Measurements from ENCODE around the gene ZNF516. TPM values are rescaled to one million over a fixed set of nuclear protein-coding genes. Genes with fewer than 3 reads are reported as not detected.

The ZNF516 gene
- total RNA-seq, 1 experiment from 2014 or later = 28.3 TPM

GRCh38 chr18:76456018-76456750 lies 38.9 kb downstream of the ZNF516 start:
- peaks cover 36% of the 10 kb centered on the region for H3K4me1 Mint-ChIP-seq (ENCODE audit: insufficient read depth, unreplicated experiment)
- peaks cover 16% of the 10 kb centered on the region for H3K36me3 Mint-ChIP-seq (ENCODE audit: insufficient read depth, unreplicated experiment)
- no peak overlapping the region for H3K27ac Mint-ChIP-seq (ENCODE audit: low read depth, unreplicated experiment)
- no peak for DNase-seq (ENCODE audit: unreplicated experiment)
- TF ChIP-seq CTCF (IDR thresholded peaks at IDR 0.05; ENCODE audit: unreplicated experiment) = no peak
- intact Hi-C loops (cut with micrococcal nuclease) = no loop called here
- H3K27me3 Mint-ChIP-seq (ENCODE audit: insufficient read depth, unreplicated experiment) = no peaks in the 10 kb centered on the region
- POLR2A ChIA-PET = interaction anchor here (1.8 kb wide), 1 partner anchor 37 kb away, joined by 4 read pairs; no protein-coding TSS in a partner anchor
- CTCF ChIA-PET = interaction anchor here (0.6 to 0.7 kb wide), 2 partner anchors 25 to 231 kb away, joined by 3 read pairs; no protein-coding TSS in a partner anchor
- no TSS peak for BruUV-seq (replicated peaks)
- H3K9me3 Mint-ChIP-seq (ENCODE audit: unreplicated experiment) = no peaks in the 10 kb centered on the region
- no peak overlapping the region for H3K4me3 Mint-ChIP-seq (ENCODE audit: unreplicated experiment)

GRCh38 chr18:76455003-76455676 lies 39.9 kb downstream of the ZNF516 start:
- BruUV-seq (replicated peaks) = no TSS peak
- Mint-ChIP-seq H3K27me3 (ENCODE audit: insufficient read depth, unreplicated experiment) (no peaks in the 10 kb centered on the region), H3K9me3 (ENCODE audit: unreplicated experiment) (no peaks in the 10 kb centered on the region), H3K4me1 (ENCODE audit: insufficient read depth, unreplicated experiment) (peaks cover 38% of the 10 kb centered on the region), H3K27ac (ENCODE audit: low read depth, unreplicated experiment) (no peak overlapping the region), H3K36me3 (ENCODE audit: insufficient read depth, unreplicated experiment) (peaks cover 9% of the 10 kb centered on the region), H3K4me3 (ENCODE audit: unreplicated experiment) (no peak overlapping the region)
- TF ChIP-seq CTCF (IDR thresholded peaks at IDR 0.05; ENCODE audit: unreplicated experiment) = no peak
- no peak for DNase-seq (ENCODE audit: unreplicated experiment)
- POLR2A ChIA-PET = interaction anchor here (1.3 kb wide), 1 partner anchor 38 kb away, joined by 3 read pairs; no protein-coding TSS in a partner anchor
- CTCF ChIA-PET = interaction anchor here (0.7 to 2.3 kb wide), 3 partner anchors 9 to 57 kb away, joined by 3 to 6 read pairs (median 3); no protein-coding TSS in a partner anchor
- intact Hi-C loops (cut with micrococcal nuclease) = no loop called here

- Mint-ChIP-seq H3K27me3 (ENCODE audit: insufficient read depth, unreplicated experiment) (no peaks in the 10 kb centered on the region), H3K4me3 (ENCODE audit: unreplicated experiment) (no peak overlapping the region), H3K36me3 (ENCODE audit: insufficient read depth, unreplicated experiment) (peaks cover 9% of the 10 kb centered on the region), H3K27ac (ENCODE audit: low read depth, unreplicated experiment) (no peak overlapping the region), H3K9me3 (ENCODE audit: unreplicated experiment) (no peaks in the 10 kb centered on the region), H3K4me1 (ENCODE audit: insufficient read depth, unreplicated experiment) (peaks cover 38% of the 10 kb centered on the region)
- intact Hi-C loops (cut with micrococcal nuclease) = loop anchor here (5.0 kb wide), 1 partner anchor 38 kb away; no protein-coding TSS in a partner anchor
- DNase-seq (ENCODE audit: unreplicated experiment) = no peak
- POLR2A ChIA-PET = interaction anchor here (0.8 to 1.3 kb wide), 2 partner anchors 39 to 166 kb away, joined by 3 read pairs; no protein-coding TSS in a partner anchor
- no peak for TF ChIP-seq CTCF (IDR thresholded peaks at IDR 0.05; ENCODE audit: unreplicated experiment)
- CTCF ChIA-PET = interaction anchor here (0.9 to 2.3 kb wide), 3 partner anchors 8 to 56 kb away, joined by 3 to 6 read pairs (median 3); no protein-coding TSS in a partner anchor
- no TSS peak for BruUV-seq (replicated peaks)
Measured at GRCh38 chr18:76454418-76454817, 40.6 kb downstream of the ZNF516 start.

GRCh38 chr18:76453932-76454331 lies 41.1 kb downstream of the ZNF516 start:
- H3K27me3 Mint-ChIP-seq (ENCODE audit: insufficient read depth, unreplicated experiment) = no peaks in the 10 kb centered on the region
- no peak overlapping the region for H3K27ac Mint-ChIP-seq (ENCODE audit: low read depth, unreplicated experiment)
- CTCF ChIA-PET = interaction anchor here (0.9 to 2.3 kb wide), 3 partner anchors 7 to 56 kb away, joined by 3 to 6 read pairs (median 3); no protein-coding TSS in a partner anchor
- no TSS peak for BruUV-seq (replicated peaks)
- H3K36me3 Mint-ChIP-seq (ENCODE audit: insufficient read depth, unreplicated experiment) = peaks cover 8% of the 10 kb centered on the region
- POLR2A ChIA-PET = interaction anchor here (0.8 to 1.3 kb wide), 2 partner anchors 39 to 167 kb away, joined by 3 read pairs; no protein-coding TSS in a partner anchor
- H3K4me1 Mint-ChIP-seq (ENCODE audit: insufficient read depth, unreplicated experiment) = peaks cover 38% of the 10 kb centered on the region
- intact Hi-C loops (cut with micrococcal nuclease) = loop anchor here (5.0 kb wide), 1 partner anchor 38 kb away; no protein-coding TSS in a partner anchor
- no peak overlapping the region for H3K4me3 Mint-ChIP-seq (ENCODE audit: unreplicated experiment)
- TF ChIP-seq CTCF (IDR thresholded peaks at IDR 0.05; ENCODE audit: unreplicated experiment) = no peak
- H3K9me3 Mint-ChIP-seq (ENCODE audit: unreplicated experiment) = no peaks in the 10 kb centered on the region
- no peak for DNase-seq (ENCODE audit: unreplicated experiment)
